NCI-H524 (cell line): Measurements from ENCODE around the gene PPARA.

Source experiments
- DNase-seq, 2 experiments: peaks; one replicate each; lab custom pipeline; 2025; lab: John Stamatoyannopoulos, UW

Gene PPARA

GRCh38 chr22:46113910-46114517 lies 36.3 kb upstream of the PPARA start:
- peak in 1 of 2 experiments; percentile 60 for DNase-seq

GRCh38 chr22:46114518-46115387 lies 35.6 kb upstream of the PPARA start:
- peak; percentile 56 to 76 for DNase-seq

GRCh38 chr22:46115388-46115678 lies 35.0 kb upstream of the PPARA start:
- DNase-seq = no peak

GRCh38 chr22:46115755-46116490 lies 34.4 kb upstream of the PPARA start:
- no peak for DNase-seq

- peak; percentile 66 to 85 for DNase-seq
Measured at GRCh38 chr22:46116491-46116958, 33.8 kb upstream of the PPARA start.

GRCh38 chr22:46117206-46118199 lies 32.8 kb upstream of the PPARA start:
- no peak for DNase-seq

GRCh38 chr22:46119093-46119728 lies 31.1 kb upstream of the PPARA start:
- no peak for DNase-seq

- DNase-seq = no peak
Measured at GRCh38 chr22:46119729-46120419, 30.5 kb upstream of the PPARA start.

- DNase-seq = no peak
Measured at GRCh38 chr22:46120420-46120737, 29.9 kb upstream of the PPARA start.

GRCh38 chr22:46121079-46121478 lies 29.2 kb upstream of the PPARA start:
- no peak for DNase-seq

- DNase-seq = no peak
Measured at GRCh38 chr22:46121523-46122287, 28.6 kb upstream of the PPARA start.

- peak in 1 of 2 experiments; percentile 59 for DNase-seq
Measured at GRCh38 chr22:46122511-46122971, 27.8 kb upstream of the PPARA start.

- DNase-seq = no peak
Measured at GRCh38 chr22:46122980-46123693, 27.2 kb upstream of the PPARA start.

GRCh38 chr22:46123694-46124382 lies 26.5 kb upstream of the PPARA start:
- DNase-seq = no peak

- no peak for DNase-seq
Measured at GRCh38 chr22:46124383-46125144, 25.8 kb upstream of the PPARA start.

GRCh38 chr22:46125311-46125710 lies 25.0 kb upstream of the PPARA start:
- no peak for DNase-seq
